CD14-positive monocyte (primary cell): ENCODE data around the gene PCBP3. TPM values are rescaled to one million over a fixed set of nuclear protein-coding genes. Genes with fewer than 3 reads are reported as not detected.

Experiments
- DNase-seq, 3 donors: peaks; one replicate each; pipeline ENCODE4 v3.0.0-alpha.2; 2011 to 2022
- H2AFZ ChIP-seq: 2 replicates; pipeline ENCODE4 v1.6.0; 2012; ENCODE audit warnings: mild to moderate bottlenecking, low read depth, low read length, inconsistent platforms; ENCODE audit not compliant: insufficient read depth, poor library complexity, severe bottlenecking
- H3K27ac ChIP-seq, 2 donors: 1 replicate in 1 of 2; 2 replicates in 1 of 2; pipeline ENCODE4 v1.5.1; 2012 to 2013; ENCODE audit warnings: low read length in 2 of 2, control low read depth in 1 of 2, inconsistent platforms in 1 of 2, low read depth in 1 of 2, mild to moderate bottlenecking in 1 of 2
- H3K27me3 ChIP-seq, 2 donors: one replicate each; pipeline versions ENCODE4 v1.6.0 to v1.6.1; 2011 to 2013; ENCODE audit warnings: low read length in 2 of 2; ENCODE audit not compliant: control insufficient read depth in 2 of 2, insufficient read depth in 2 of 2
- H3K36me3 ChIP-seq, 2 donors: replicated peaks in 1 of 2; 1 replicate in 1 of 2; 2 replicates in 1 of 2; pipeline versions ENCODE4 v1.5.1 to v1.6.1; 2012 to 2013; ENCODE audit warnings: low read length in 2 of 2, control low read depth in 1 of 2, inconsistent platforms in 1 of 2, mild to moderate bottlenecking in 1 of 2; ENCODE audit not compliant: insufficient read depth in 2 of 2, control insufficient read depth in 1 of 2
- H3K4me1 ChIP-seq, 2 donors: 1 replicate in 1 of 2; 2 replicates in 1 of 2; pipeline versions ENCODE4 v1.5.1 to v1.6.1; 2012 to 2013; ENCODE audit warnings: low read length in 2 of 2, control low read depth in 1 of 2, inconsistent platforms in 1 of 2, mild to moderate bottlenecking in 1 of 2, moderate library complexity in 1 of 2; ENCODE audit not compliant: insufficient read depth in 2 of 2, control insufficient read depth in 1 of 2
- H3K4me2 ChIP-seq: replicated peaks from 2 replicates; pipeline ENCODE3; 2012; ENCODE audit warnings: low read length, moderate library complexity, mild to moderate bottlenecking; ENCODE audit not compliant: poor library complexity, severe bottlenecking; ENCODE audit errors: extremely low read depth
- H3K4me3 ChIP-seq, 3 experiments: fragments of 200-600 bp in 1 of 3; sonication (generic) in 1 of 3; replicated peaks in 1 of 3; 1 replicate in 2 of 3; 2 replicates in 1 of 3; pipeline ENCODE4 v1.5.1; 2011 to 2013; ENCODE audit warnings: low read length in 3 of 3, mild to moderate bottlenecking in 3 of 3, control low read depth in 2 of 3, low read depth in 2 of 3, inconsistent platforms in 1 of 3, moderate library complexity in 1 of 3
- H3K79me2 ChIP-seq: 2 replicates; pipeline ENCODE4 v1.6.0; 2012; ENCODE audit warnings: mild to moderate bottlenecking, control low read depth, inconsistent platforms, low read length, moderate library complexity; ENCODE audit not compliant: insufficient read depth
- H3K9ac ChIP-seq: 2 replicates; pipeline ENCODE4 v1.6.0; 2017; ENCODE audit warnings: low read length, mild to moderate bottlenecking; ENCODE audit not compliant: insufficient read depth, poor library complexity, severe bottlenecking
- H3K9me3 ChIP-seq, 2 donors: replicated peaks in 1 of 2; 1 replicate in 1 of 2; 2 replicates in 1 of 2; pipeline versions ENCODE4 v1.5.1 to v1.6.1; 2012 to 2013; ENCODE audit warnings: low read length in 2 of 2, control low read depth in 1 of 2; ENCODE audit not compliant: control insufficient read depth in 1 of 2, insufficient read depth in 1 of 2
- H4K20me1 ChIP-seq: 2 replicates; pipeline ENCODE4 v1.6.0; 2012; ENCODE audit warnings: mild to moderate bottlenecking, low read length, control low read depth, moderate library complexity; ENCODE audit not compliant: insufficient read depth
- H3K27ac Mint-ChIP-seq, 7 donors: one replicate each; pipeline ENCODE4 v1.8.0; 2020; ENCODE audit warnings: mild to moderate bottlenecking in 7 of 7, mixed read lengths in 7 of 7, moderate library complexity in 6 of 7, inconsistent platforms in 2 of 7
- H3K27me3 Mint-ChIP-seq, 3 donors: one replicate each; pipeline ENCODE4 v1.8.0; 2021 to 2022; ENCODE audit warnings: low read depth in 3 of 3, mild to moderate bottlenecking in 3 of 3, mixed read lengths in 3 of 3, moderate library complexity in 3 of 3, inconsistent platforms in 1 of 3
- H3K36me3 Mint-ChIP-seq, 2 donors: one replicate each; pipeline ENCODE4 v1.8.0; 2020; ENCODE audit warnings: mixed read lengths in 2 of 2, inconsistent platforms in 1 of 2, mild to moderate bottlenecking in 1 of 2
- H3K4me1 Mint-ChIP-seq: one replicate; pipeline ENCODE4 v1.8.0; 2020; ENCODE audit warnings: mild to moderate bottlenecking, mixed read lengths
- H3K4me3 Mint-ChIP-seq, 2 donors: one replicate each; pipeline ENCODE4 v1.8.0; 2020; ENCODE audit warnings: mild to moderate bottlenecking in 2 of 2, mixed read lengths in 2 of 2, moderate library complexity in 1 of 2
- H3K9me3 Mint-ChIP-seq, 7 donors: one replicate each; pipeline ENCODE4 v1.8.0; 2020 to 2022; ENCODE audit warnings: mixed read lengths in 7 of 7, mild to moderate bottlenecking in 6 of 7, moderate library complexity in 6 of 7, inconsistent platforms in 2 of 7
- WGBS: methylation state at CpG from one replicate; pipeline ENCODE4 v1.1.5; 2013; ENCODE audit warnings: missing lambda C conversion rate; ENCODE audit not compliant: insufficient coverage; 5-methylcytosine and 5-hydroxymethylcytosine counted together
- intact Hi-C, 2 donors: fragments of 100-400 bp; cut with micrococcal nuclease; formaldehyde crosslinking; loops; one replicate each; pipeline versions ENCODE4 v1.15.0 to v1.15.1; 2023
- polyA plus RNA-seq, 3 donors: library from polyadenylated mRNA; depleted of rRNA in 1 of 3; unstranded in 2 of 3; stranded (reverse) in 1 of 3; fragments of 300-500 nt in 2 of 3; fragments of >200 nt in 1 of 3; fragmentation: Illumina TruSeq in 2 of 3; gene quantifications; 1 replicate in 2 of 3; 2 replicates in 1 of 3; pipeline ENCODE4 v1.2.3, GENCODE V29; 2012 to 2021
- TF ChIP-seq, protein P1 (sequence below): fragments of 200-600 bp; IDR thresholded peaks from one replicate; pipeline ENCODE4 v1.8.0; 2022; ENCODE audit warnings: antibody characterized with exemption, mild to moderate bottlenecking

PCBP3 gene
- polyA plus RNA-seq, 3 donors = 0.34 to 0.49 TPM; not detected in 1

DNA sequence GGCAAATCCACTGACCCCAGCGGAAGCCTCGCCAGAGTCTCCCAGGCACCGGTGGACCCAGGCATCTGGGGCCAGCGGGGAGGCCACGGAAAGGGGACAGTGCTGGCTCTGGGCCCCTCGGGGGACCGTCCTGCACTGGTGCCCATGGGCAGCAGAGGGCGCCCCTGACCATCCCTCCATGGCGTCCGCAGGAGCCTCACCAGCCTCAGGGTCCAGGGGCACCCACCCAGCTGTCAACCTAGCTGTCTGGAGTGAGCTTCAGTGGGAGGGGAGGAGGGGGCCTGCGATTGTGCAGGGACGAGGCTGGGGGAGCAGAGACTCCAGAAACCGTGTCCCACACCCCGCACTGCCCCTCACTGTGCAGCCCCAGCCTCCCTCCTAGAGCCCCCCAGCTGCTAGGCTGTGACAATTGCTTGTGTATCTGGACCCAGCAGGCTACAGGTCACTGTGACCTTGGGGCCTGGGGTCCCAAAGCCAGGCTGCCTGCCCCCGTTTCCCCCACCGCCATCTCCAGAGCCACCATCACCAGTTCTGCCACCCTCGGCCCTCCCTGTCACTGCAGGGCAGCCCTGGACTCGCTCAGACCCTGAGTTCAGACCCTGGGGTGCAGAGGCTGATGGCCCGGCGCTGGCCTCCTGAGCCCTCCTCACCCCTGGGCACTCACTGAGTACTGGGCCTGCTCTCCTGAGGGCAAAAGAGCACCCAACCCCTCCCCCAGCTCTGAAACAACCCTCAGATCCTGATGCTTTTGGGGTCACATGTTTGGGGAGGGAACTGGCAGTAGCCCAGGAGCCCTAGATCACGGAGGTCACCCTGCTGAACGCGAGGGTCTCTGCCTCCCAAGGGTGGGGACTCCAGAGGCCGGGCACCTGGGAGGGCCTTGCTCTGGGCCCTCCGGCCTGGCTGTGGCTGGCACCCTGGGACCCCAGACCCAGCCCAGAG, 327.4 kb downstream of the PCBP3 start:
- Histone ChIP-seq H3K9ac (no peak overlapping the region), H3K27me3 (peaks cover 31 to 57% of the 10 kb centered on the region in 2 donors), H2AFZ (no peak overlapping the region), H3K9me3 (peaks cover 4 to 15% of the 10 kb centered on the region in 2 donors), H3K27ac (no peak overlapping the region), H3K4me1 (peaks cover 22 to 30% of the 10 kb centered on the region in 2 donors), H3K4me3 (no peak overlapping the region), H3K79me2 (no peaks in the 10 kb centered on the region), H4K20me1 (no peaks in the 10 kb centered on the region), H3K36me3 (no peaks in the 10 kb centered on the region), H3K4me2 (no peak overlapping the region)
- intact Hi-C loops = no loop called here
- Mint-ChIP-seq H3K9me3 (peaks cover 0 to 11% (median 2%) of the 10 kb centered on the region in 7 donors), H3K27me3 (peaks cover 40 to 66% (median 47%) of the 10 kb centered on the region in 3 donors), H3K4me1 (peaks cover 15% of the 10 kb centered on the region), H3K36me3 (no peaks in the 10 kb centered on the region), H3K27ac (no peak overlapping the region), H3K4me3 (peak overlapping the region in 1 of 2 donors; percentile 67)
- DNase-seq = no peak
- TF ChIP-seq, protein P1, sequence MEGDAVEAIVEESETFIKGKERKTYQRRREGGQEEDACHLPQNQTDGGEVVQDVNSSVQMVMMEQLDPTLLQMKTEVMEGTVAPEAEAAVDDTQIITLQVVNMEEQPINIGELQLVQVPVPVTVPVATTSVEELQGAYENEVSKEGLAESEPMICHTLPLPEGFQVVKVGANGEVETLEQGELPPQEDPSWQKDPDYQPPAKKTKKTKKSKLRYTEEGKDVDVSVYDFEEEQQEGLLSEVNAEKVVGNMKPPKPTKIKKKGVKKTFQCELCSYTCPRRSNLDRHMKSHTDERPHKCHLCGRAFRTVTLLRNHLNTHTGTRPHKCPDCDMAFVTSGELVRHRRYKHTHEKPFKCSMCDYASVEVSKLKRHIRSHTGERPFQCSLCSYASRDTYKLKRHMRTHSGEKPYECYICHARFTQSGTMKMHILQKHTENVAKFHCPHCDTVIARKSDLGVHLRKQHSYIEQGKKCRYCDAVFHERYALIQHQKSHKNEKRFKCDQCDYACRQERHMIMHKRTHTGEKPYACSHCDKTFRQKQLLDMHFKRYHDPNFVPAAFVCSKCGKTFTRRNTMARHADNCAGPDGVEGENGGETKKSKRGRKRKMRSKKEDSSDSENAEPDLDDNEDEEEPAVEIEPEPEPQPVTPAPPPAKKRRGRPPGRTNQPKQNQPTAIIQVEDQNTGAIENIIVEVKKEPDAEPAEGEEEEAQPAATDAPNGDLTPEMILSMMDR = peak; percentile 78
- 36% methylated on average over 19 of the region's 25 CpGs for WGBS

DNA sequence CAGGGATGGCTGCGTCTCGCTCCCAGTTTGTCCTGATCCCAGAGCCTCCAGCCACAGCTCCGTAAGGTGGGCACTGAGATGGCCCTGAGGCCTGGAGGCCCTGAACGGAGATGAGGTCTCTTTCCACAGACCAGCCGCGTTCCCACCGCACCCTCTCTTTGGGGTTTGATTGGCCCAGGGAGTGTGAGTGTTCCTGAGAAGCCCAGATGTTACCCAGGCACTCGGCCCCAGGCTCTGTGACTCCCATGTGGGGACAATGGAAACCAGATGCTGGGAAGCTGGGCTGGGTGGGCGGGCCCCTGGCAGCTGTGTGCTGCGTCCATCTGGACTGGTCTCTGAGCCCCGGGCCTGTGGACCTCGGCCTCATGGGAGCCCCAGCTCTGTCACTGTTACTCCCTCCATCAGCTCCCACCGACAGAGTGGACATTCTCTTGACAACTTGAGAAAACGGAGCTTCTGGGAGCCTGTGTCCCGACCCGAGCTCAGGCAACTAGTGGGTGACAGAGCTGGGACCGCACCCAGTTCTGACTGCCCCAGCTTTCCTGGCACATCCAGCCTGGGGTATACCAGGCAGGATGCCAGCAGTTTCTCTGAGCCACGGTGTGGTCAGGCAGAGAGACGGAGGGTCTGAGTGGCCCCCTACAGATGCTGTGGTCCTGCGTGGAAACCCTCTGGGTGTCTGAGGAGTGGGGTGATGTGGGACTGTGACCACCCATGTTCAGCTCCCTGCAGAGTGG, 328.3 kb downstream of the PCBP3 start:
- Histone ChIP-seq H3K4me3 (no peak overlapping the region), H3K4me2 (no peak overlapping the region), H3K4me1 (peaks cover 22 to 30% of the 10 kb centered on the region in 2 donors), H3K9ac (no peak overlapping the region), H3K9me3 (peaks cover 4 to 15% of the 10 kb centered on the region in 2 donors), H3K79me2 (no peaks in the 10 kb centered on the region), H3K27ac (no peak overlapping the region), H3K36me3 (no peaks in the 10 kb centered on the region), H3K27me3 (peaks cover 34 to 64% of the 10 kb centered on the region in 2 donors), H4K20me1 (no peaks in the 10 kb centered on the region), H2AFZ (no peak overlapping the region)
- no peak overlapping the region for H3K27ac Mint-ChIP-seq
- TF ChIP-seq, protein P1 = no peak
- H3K4me1 Mint-ChIP-seq = peaks cover 15% of the 10 kb centered on the region
- H3K36me3 Mint-ChIP-seq = no peaks in the 10 kb centered on the region
- DNase-seq = no peak
- 88% methylated on average over 18 of the region's 20 CpGs for WGBS
- peaks cover 0 to 11% (median 2%) of the 10 kb centered on the region in 7 donors for H3K9me3 Mint-ChIP-seq
- peak overlapping the region in 1 of 2 donors; percentile 67 for H3K4me3 Mint-ChIP-seq
- intact Hi-C loops = no loop called here
- H3K27me3 Mint-ChIP-seq = peaks cover 48 to 75% (median 53%) of the 10 kb centered on the region in 3 donors
